T follicular helper cell (primary cell): ENCODE data around the gene SLC22A6.
"Not testable (repeated sequence)": the region's sequence is repeated elsewhere in the genome, so short reads cannot be mapped to it uniquely, and the experiment has no call there.

Experiments
- DNase-seq: peaks from one replicate; pipeline ENCODE4 v3.0.0-alpha.2; 2020; ENCODE audit warnings: low read depth

Gene SLC22A6

GRCh38 chr11:62985041-62985750, 429 bp upstream of the SLC22A6 start:
- DNase-seq = no peak

- DNase-seq = no peak
Measured at GRCh38 chr11:62983536-62984199, 1.1 kb downstream of the SLC22A6 start.

- DNase-seq = no peak
Measured at GRCh38 chr11:62981743-62982142, 3.0 kb downstream of the SLC22A6 start.

- DNase-seq = no peak
Measured at GRCh38 chr11:62980133-62980760, 4.5 kb downstream of the SLC22A6 start.

- DNase-seq = no peak
Measured at GRCh38 chr11:62976109-62976508, 8.7 kb downstream of the SLC22A6 start.

GRCh38 chr11:62974848-62975522, 9.8 kb downstream of the SLC22A6 start:
- DNase-seq = no peak

GRCh38 chr11:62965574-62965973, 19.2 kb downstream of the SLC22A6 start:
- DNase-seq = no peak

- no peak for DNase-seq
Measured at GRCh38 chr11:62962391-62962790, 22.4 kb downstream of the SLC22A6 start.

GRCh38 chr11:62961017-62961570, 23.7 kb downstream of the SLC22A6 start:
- no peak for DNase-seq

GRCh38 chr11:62959422-62959980, 25.3 kb downstream of the SLC22A6 start:
- DNase-seq = no peak

- no peak for DNase-seq
Measured at GRCh38 chr11:62958547-62959421, 26.0 kb downstream of the SLC22A6 start.

GRCh38 chr11:62957147-62957546, 27.6 kb downstream of the SLC22A6 start:
- no peak for DNase-seq

GRCh38 chr11:62954478-62954877, 30.3 kb downstream of the SLC22A6 start:
- no peak for DNase-seq

- DNase-seq = no peak
Measured at GRCh38 chr11:62953811-62954210, 31.0 kb downstream of the SLC22A6 start.

GRCh38 chr11:62948765-62949320, 35.9 kb downstream of the SLC22A6 start:
- no peak for DNase-seq

- DNase-seq = not testable (repeated sequence)
Measured at GRCh38 chr11:62945538-62945937, 39.2 kb downstream of the SLC22A6 start.

GRCh38 chr11:62937528-62937927, 47.2 kb downstream of the SLC22A6 start:
- not testable (repeated sequence) for DNase-seq

- no peak for DNase-seq
Measured at GRCh38 chr11:62934496-62934785, 50.3 kb downstream of the SLC22A6 start.

GRCh38 chr11:62933750-62934495, 50.8 kb downstream of the SLC22A6 start:
- DNase-seq = no peak

- DNase-seq = no peak
Measured at GRCh38 chr11:62933285-62933684, 51.5 kb downstream of the SLC22A6 start.
